PC-3 (cell line): ENCODE data around the gene AUTS2.

Source experiments
- EZH2phosphoT487 ChIP-seq: fragments of 300-600 bp; sonication (generic); IDR thresholded peaks from 2 replicates; pipeline ENCODE4 v1.6.1; 2018; ENCODE audit warnings: mild to moderate bottlenecking, antibody characterized with exemption, low read length, borderline replicate concordance
- TF ChIP-seq, protein P1 (sequence below): fragments of 300-600 bp; sonication (generic); conservative IDR thresholded peaks from 2 replicates; pipeline ENCODE4 v1.5.1; 2017; ENCODE audit warnings: antibody characterized with exemption, low read depth, mild to moderate bottlenecking, low read length

DNA sequence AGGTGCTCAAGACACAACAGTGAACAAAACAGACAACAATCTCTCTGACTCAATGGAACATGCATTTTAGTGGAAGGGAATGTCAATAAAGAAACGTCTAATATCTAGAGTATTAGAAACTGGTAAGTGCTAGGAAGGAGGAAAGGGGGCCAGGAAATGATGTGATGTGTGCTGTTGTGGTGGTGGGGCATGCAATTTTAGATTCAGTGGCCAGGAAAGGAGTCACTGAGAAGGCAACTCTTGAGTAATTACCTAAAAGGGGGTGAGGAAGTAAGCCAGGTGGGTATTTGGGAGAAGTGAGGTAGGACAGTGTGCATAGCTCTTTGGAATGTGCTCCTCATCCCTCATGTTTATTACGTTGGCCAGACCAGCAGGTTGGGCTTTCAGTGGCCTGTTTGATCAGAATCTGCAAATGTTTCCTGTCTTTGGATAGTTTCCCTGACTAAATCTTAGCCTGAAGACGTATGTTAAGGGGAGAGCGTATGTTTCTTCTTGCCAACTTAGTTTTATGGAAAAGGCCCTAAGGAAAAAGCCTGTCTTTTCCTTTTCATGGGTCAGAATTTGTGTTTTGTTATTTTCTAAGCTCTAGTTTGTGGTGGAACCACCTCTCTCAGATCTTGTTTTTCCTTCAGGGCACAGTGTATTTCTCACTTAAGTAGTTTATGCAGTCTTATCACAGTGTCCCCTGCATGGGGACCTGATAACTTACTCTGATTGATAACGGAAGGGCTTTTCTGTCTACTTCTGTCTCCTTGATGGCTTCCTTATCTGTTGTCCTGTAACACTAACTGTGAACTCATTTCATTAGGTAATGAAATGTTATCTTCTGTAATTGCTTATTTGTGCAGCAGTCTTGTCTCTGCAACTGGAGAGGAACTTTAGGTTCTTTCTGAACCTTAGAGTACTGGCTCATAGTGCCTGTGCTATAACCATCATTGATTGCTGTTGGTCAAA, 203.7 kb downstream of the AUTS2 start:
- no peak for TF ChIP-seq EZH2phosphoT487
- TF ChIP-seq, protein P1, sequence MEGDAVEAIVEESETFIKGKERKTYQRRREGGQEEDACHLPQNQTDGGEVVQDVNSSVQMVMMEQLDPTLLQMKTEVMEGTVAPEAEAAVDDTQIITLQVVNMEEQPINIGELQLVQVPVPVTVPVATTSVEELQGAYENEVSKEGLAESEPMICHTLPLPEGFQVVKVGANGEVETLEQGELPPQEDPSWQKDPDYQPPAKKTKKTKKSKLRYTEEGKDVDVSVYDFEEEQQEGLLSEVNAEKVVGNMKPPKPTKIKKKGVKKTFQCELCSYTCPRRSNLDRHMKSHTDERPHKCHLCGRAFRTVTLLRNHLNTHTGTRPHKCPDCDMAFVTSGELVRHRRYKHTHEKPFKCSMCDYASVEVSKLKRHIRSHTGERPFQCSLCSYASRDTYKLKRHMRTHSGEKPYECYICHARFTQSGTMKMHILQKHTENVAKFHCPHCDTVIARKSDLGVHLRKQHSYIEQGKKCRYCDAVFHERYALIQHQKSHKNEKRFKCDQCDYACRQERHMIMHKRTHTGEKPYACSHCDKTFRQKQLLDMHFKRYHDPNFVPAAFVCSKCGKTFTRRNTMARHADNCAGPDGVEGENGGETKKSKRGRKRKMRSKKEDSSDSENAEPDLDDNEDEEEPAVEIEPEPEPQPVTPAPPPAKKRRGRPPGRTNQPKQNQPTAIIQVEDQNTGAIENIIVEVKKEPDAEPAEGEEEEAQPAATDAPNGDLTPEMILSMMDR, result no peak
